ENCODE results near the gene PRAME. TPM values are rescaled to one million over a fixed set of nuclear protein-coding genes. Genes with fewer than 3 reads are reported as not detected.

Gene PRAME
- total and polyA plus RNA-seq, 9 donors, result 0.28 TPM; not detected in 8

DNA sequence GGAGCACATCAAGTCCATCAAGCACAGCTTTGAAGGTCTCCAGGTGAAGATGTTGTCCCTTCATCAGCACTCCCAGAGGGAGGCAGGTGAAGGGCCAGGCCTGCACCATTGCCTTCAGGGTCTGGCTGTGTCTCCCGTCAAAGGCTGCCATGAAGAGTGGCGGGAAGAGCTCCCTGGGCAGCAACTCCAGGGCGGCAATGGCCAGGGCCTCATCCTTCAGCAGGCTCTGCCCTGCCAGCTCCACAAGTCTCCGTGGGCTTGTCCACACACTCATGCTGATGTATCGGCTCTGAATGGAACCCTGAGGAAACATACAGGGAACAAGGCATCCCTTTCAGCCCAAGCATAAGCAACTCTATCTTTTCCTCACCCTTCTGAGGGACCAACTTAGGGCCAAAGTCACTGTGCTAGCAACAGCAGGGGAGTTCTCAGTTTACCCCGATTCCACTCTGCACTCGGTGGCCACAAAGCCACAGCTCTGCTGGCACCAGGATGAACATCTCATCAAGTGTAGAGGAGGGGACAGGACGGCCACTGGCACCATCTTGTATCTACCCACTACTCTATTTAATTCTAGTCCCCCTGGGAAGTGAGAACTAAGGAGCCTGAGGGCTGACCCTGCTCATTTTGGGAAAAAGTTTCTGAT is 8.2 kb downstream of the PRAME start:
- Histone ChIP-seq H3K4me1 (ENCODE audit: control insufficient read depth, insufficient read depth, low read length) (no peaks in the 10 kb centered on the region), H3K36me3 (ENCODE audit: control insufficient read depth, insufficient read depth, low read length) (no peaks in the 10 kb centered on the region), H3K27me3 (ENCODE audit: control insufficient read depth, insufficient read depth, low read length) (peaks cover 4% of the 10 kb centered on the region), H3K9me3 (replicated peaks; ENCODE audit: control insufficient read depth, low read depth, low read length) (no peaks in the 10 kb centered on the region), H3K4me3 (ENCODE audit: low read length) (no peak overlapping the region), H3K27ac (ENCODE audit: low read length) (no peak overlapping the region)
- DNase-seq, result no peak
- 90% methylated on average over 5 of the region's 8 CpGs for WGBS (ENCODE audit: insufficient coverage)

DNA sequence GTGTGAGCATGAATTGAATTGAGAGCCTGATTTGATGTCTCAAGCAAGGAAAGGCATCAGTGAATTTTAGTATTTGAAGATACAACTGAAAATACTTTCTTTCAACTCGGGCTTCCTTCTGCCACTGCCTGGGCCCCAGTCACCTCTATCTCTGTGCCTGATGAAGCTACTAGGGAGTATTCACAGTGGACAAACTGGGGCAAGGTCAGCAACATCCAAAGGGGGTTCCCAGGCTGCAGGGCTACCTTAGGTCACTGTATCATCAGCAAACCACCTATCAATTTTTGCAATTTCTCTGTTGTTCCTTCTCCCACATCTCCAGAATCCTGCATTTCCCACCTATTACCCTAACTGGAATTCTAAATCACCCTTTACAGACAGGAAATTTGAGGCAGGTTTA is 10.2 kb downstream of the PRAME start:
- WGBS (ENCODE audit: insufficient coverage), result 86% methylated on average over 1 of the region's 1 CpG
- Histone ChIP-seq H3K27ac (ENCODE audit: low read length) (no peak overlapping the region), H3K27me3 (ENCODE audit: control insufficient read depth, insufficient read depth, low read length) (peaks cover 4% of the 10 kb centered on the region), H3K4me3 (ENCODE audit: low read length) (no peak overlapping the region), H3K9me3 (replicated peaks; ENCODE audit: control insufficient read depth, low read depth, low read length) (no peaks in the 10 kb centered on the region), H3K4me1 (ENCODE audit: control insufficient read depth, insufficient read depth, low read length) (no peaks in the 10 kb centered on the region), H3K36me3 (ENCODE audit: control insufficient read depth, insufficient read depth, low read length) (no peaks in the 10 kb centered on the region)
- no peak for DNase-seq

DNA sequence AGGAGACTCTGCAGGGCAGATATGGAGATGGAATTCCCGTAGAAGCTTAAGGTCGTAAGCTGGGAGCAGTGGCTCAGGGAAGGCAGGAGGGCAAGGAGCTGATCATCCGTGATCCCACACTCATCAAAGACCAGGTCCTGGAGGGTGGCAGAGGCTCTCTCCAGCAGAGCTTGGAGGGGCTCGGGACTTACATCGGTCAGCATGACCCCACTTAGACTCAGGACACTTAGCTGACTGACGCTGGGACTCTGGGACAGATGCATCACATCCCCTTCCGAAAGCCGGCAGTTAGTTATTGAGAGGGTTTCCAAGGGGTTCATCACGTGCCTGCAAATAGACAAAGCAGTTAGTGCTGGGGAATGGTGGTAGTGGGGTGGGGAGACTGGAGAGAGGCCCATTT is 10.7 kb downstream of the PRAME start:
- Histone ChIP-seq H3K36me3 (ENCODE audit: control insufficient read depth, insufficient read depth, low read length) (no peaks in the 10 kb centered on the region), H3K9me3 (replicated peaks; ENCODE audit: control insufficient read depth, low read depth, low read length) (no peaks in the 10 kb centered on the region), H3K4me3 (ENCODE audit: low read length) (no peak overlapping the region), H3K27me3 (ENCODE audit: control insufficient read depth, insufficient read depth, low read length) (peaks cover 4% of the 10 kb centered on the region), H3K27ac (ENCODE audit: low read length) (no peak overlapping the region), H3K4me1 (ENCODE audit: control insufficient read depth, insufficient read depth, low read length) (no peaks in the 10 kb centered on the region)
- no peak for DNase-seq
- 68% methylated on average over 8 of the region's 9 CpGs for WGBS (ENCODE audit: insufficient coverage)

DNA sequence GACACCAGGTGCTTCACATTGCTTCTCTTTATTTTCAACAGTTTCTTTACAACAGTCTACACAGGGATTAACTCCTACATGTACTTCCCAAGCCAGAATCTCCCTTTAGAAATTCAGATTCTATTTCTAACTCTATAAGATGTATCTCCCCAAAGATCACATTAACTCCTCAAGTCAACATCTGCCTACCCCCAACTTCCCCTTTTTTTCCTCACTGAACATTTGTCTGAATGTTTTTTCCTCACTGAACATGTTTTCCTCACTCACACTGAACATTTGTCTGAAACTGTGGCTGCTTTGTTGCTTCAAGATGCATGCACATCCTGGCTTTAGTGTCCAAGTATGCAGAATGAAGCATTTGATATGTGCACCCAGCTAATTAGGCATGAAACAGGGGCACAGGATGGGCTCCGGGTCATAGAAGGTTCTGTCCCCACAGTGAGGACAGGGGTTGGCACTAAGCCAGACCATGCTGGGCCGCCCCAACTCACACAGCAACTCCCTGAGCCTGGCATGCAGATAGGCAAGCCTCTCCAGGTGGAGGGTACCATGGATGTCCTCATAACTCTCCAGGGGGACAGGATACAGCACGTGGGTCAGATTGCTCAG is 11.3 kb downstream of the PRAME start:
- Histone ChIP-seq H3K27me3 (ENCODE audit: control insufficient read depth, insufficient read depth, low read length) (peaks cover 4% of the 10 kb centered on the region), H3K9me3 (replicated peaks; ENCODE audit: control insufficient read depth, low read depth, low read length) (no peaks in the 10 kb centered on the region), H3K4me3 (ENCODE audit: low read length) (no peak overlapping the region), H3K4me1 (ENCODE audit: control insufficient read depth, insufficient read depth, low read length) (no peaks in the 10 kb centered on the region), H3K27ac (ENCODE audit: low read length) (no peak overlapping the region), H3K36me3 (ENCODE audit: control insufficient read depth, insufficient read depth, low read length) (no peaks in the 10 kb centered on the region)
- WGBS (ENCODE audit: insufficient coverage), result 52% methylated on average over 2 of the region's 3 CpGs
- DNase-seq, result no peak

DNA sequence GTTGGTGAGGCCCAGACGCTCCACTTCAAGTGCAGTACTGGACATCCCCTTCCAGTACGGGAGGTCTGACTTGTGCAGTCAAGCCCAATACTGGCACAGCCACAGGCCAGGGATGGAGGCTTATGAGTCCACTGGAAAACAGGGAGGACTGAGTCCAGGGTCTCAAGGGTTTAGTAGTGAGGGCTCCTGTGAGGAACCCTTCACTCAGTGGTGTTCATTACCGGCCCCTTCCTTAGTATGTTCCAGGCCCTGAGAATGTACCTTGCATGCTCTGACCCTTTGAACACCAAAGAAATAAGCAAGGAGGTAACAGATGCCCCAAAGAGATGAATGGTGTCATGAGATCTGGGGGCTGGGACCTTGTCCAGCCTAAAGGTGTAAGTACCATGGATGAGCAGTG is 11.8 kb downstream of the PRAME start:
- no peaks in the 10 kb centered on the region for H3K4me1 ChIP-seq (ENCODE audit: control insufficient read depth, insufficient read depth, low read length)
- H3K4me3 ChIP-seq (ENCODE audit: low read length), result no peak overlapping the region
- DNase-seq, result no peak
- 100% methylated on average over 2 of the region's 3 CpGs for WGBS (ENCODE audit: insufficient coverage)
- H3K27ac ChIP-seq (ENCODE audit: low read length), result no peak overlapping the region
- H3K36me3 ChIP-seq (ENCODE audit: control insufficient read depth, insufficient read depth, low read length), result no peaks in the 10 kb centered on the region
- H3K9me3 ChIP-seq (replicated peaks; ENCODE audit: control insufficient read depth, low read depth, low read length), result no peaks in the 10 kb centered on the region
- H3K27me3 ChIP-seq (ENCODE audit: control insufficient read depth, insufficient read depth, low read length), result peaks cover 4% of the 10 kb centered on the region

DNA sequence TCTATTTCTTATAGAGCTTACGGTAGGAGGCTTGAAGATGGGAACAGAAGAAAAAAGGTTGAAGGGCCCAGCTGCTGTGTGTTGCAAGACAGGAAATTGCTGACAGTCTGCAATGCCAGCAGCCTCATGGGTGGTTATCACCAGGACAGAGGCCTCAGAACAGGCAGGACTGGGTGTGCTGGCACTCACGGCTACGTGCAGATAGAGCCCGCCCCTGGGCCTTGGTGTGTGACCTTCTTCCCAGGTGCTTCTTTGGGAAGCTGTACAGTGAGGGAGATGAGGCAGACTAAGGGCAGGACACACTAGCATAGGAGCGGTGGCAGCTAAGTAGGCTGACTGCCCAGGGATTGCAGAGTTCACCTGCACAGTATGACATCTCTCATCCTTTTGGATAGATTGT is 12.6 kb downstream of the PRAME start:
- H3K4me3 ChIP-seq (ENCODE audit: low read length), result no peak overlapping the region
- H3K36me3 ChIP-seq (ENCODE audit: control insufficient read depth, insufficient read depth, low read length), result no peaks in the 10 kb centered on the region
- H3K27ac ChIP-seq (ENCODE audit: low read length), result no peak overlapping the region
- no peak for DNase-seq
- WGBS (ENCODE audit: insufficient coverage), result 37% methylated on average over 3 of the region's 5 CpGs
- no peaks in the 10 kb centered on the region for H3K4me1 ChIP-seq (ENCODE audit: control insufficient read depth, insufficient read depth, low read length)
- H3K9me3 ChIP-seq (replicated peaks; ENCODE audit: control insufficient read depth, low read depth, low read length), result no peaks in the 10 kb centered on the region
- peaks cover 4% of the 10 kb centered on the region for H3K27me3 ChIP-seq (ENCODE audit: control insufficient read depth, insufficient read depth, low read length)

DNA sequence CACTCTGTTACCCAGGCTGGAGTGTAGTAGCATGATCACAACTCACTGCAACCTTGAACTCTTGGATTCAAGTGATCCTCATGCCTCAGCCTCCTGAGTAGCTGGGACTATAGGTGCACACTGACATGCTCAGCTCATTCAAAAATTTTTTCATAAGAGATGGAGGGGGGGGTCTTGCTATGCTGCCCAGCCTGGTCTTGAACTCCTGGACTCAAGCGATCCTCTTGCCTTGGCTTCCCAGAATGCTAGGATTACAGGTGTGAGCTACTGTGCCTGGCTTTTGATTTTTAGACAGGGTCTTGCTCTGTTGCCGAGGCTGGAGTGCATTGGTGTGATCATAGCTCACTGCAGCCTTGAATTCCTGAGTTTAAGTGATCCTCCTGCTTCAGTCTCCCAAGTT is 14.0 kb downstream of the PRAME start:
- DNase-seq, result no peak

DNA sequence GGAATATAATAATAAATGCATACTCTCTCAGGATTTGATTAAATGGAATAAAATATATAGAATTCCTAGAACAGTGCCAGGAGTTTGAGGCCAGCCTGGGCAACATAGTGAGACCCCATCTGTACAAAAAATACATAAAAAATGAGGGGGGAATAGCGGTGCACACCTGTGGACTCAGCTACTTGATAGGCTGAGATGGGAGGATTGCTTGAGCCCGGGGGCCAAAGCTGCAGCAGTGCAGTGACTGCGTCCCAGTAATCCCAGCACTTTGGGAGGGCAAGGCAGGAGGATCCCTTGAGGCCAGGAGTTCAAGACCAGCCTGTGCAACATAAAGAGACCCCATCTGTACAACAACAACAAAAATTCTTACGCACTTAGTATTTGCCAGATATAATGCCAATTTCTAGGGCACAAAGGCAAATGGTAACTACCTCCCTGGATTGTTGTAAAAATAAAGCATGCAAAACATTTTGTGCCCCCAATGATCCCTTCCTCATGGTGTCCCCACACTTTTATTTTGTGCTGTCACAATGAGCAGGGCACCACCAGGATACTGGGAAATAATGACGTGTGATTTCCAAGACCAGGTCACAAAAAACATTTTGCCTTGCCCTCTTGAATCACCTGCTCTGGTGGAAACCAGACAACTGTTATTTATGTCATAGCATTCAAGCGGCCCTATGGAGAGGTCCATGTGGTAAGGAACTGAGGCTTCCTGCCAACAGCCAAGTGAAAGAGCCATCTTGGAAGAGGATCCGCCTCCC is 20.7 kb downstream of the PRAME start:
- H3K4me1 ChIP-seq (ENCODE audit: control insufficient read depth, insufficient read depth, low read length), result no peaks in the 10 kb centered on the region
- H3K27me3 ChIP-seq (ENCODE audit: control insufficient read depth, insufficient read depth, low read length), result no peaks in the 10 kb centered on the region
- H3K9me3 ChIP-seq (replicated peaks; ENCODE audit: control insufficient read depth, low read depth, low read length), result no peaks in the 10 kb centered on the region
- no peak overlapping the region for H3K4me3 ChIP-seq (ENCODE audit: low read length)
- DNase-seq, result no peak
- no peak overlapping the region for H3K27ac ChIP-seq (ENCODE audit: low read length)
- 64% methylated on average over 4 of the region's 7 CpGs for WGBS (ENCODE audit: insufficient coverage)
- H3K36me3 ChIP-seq (ENCODE audit: control insufficient read depth, insufficient read depth, low read length), result no peaks in the 10 kb centered on the region

More for the DNA sequence above, 14.0 kb downstream of the PRAME start:
- H3K9me3 ChIP-seq (replicated peaks; ENCODE audit: control insufficient read depth, low read depth, low read length), result no peaks in the 10 kb centered on the region
- no peak overlapping the region for H3K4me3 ChIP-seq (ENCODE audit: low read length)
- WGBS (ENCODE audit: insufficient coverage), result 94% methylated on average over 2 of the region's 2 CpGs
- no peaks in the 10 kb centered on the region for H3K36me3 ChIP-seq (ENCODE audit: control insufficient read depth, insufficient read depth, low read length)
- peaks cover 4% of the 10 kb centered on the region for H3K27me3 ChIP-seq (ENCODE audit: control insufficient read depth, insufficient read depth, low read length)
- no peaks in the 10 kb centered on the region for H3K4me1 ChIP-seq (ENCODE audit: control insufficient read depth, insufficient read depth, low read length)
- no peak overlapping the region for H3K27ac ChIP-seq (ENCODE audit: low read length)

DNA sequence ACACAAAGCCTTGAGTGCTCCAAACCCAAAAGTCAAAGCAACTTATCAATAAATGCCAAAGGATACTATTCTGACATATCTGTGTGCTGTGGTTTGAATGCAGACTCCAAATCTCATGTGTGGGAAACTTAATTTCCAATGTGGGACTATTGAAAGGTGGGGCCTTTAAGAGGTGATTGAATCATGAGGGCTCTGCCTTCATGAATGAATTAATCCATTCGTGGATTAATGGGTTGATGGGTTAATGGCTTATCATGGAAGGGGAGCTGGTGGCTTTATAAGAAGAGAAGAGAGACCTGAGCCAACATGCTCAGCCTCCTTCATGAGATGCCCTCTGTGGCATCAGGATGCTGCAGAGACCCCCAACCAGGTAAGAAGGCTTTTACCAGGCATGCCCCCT is 22.1 kb downstream of the PRAME start:
- Histone ChIP-seq H3K4me1 (ENCODE audit: control insufficient read depth, insufficient read depth, low read length) (no peaks in the 10 kb centered on the region), H3K27me3 (ENCODE audit: control insufficient read depth, insufficient read depth, low read length) (no peaks in the 10 kb centered on the region), H3K27ac (ENCODE audit: low read length) (no peak overlapping the region), H3K36me3 (ENCODE audit: control insufficient read depth, insufficient read depth, low read length) (no peaks in the 10 kb centered on the region), H3K4me3 (ENCODE audit: low read length) (no peak overlapping the region), H3K9me3 (replicated peaks; ENCODE audit: control insufficient read depth, low read depth, low read length) (no peaks in the 10 kb centered on the region)
- 67% methylated on average over 1 of the region's 1 CpG for WGBS (ENCODE audit: insufficient coverage)
- DNase-seq, result no peak

DNA sequence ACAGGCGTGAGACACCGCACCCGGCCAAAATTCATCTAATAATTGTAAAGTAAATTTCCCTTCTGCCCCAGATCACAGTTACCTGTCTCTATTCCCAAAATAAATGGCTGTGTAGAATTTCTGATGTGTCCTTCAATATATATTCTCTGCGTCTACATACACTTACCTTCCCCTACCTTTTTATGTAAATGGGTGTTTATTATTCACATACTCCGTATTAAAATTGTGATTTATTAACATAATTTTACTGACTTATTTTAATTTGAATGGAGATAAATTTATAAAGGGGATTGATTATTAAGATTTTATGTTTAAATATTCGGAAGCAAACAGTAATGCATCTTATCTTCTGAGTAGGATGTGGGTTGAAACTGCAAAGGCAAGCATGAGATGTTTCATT is 22.6 kb downstream of the PRAME start:
- Histone ChIP-seq H3K4me1 (ENCODE audit: control insufficient read depth, insufficient read depth, low read length) (no peaks in the 10 kb centered on the region), H3K9me3 (replicated peaks; ENCODE audit: control insufficient read depth, low read depth, low read length) (no peaks in the 10 kb centered on the region), H3K27me3 (ENCODE audit: control insufficient read depth, insufficient read depth, low read length) (no peaks in the 10 kb centered on the region), H3K36me3 (ENCODE audit: control insufficient read depth, insufficient read depth, low read length) (no peaks in the 10 kb centered on the region), H3K27ac (ENCODE audit: low read length) (no peak overlapping the region), H3K4me3 (ENCODE audit: low read length) (no peak overlapping the region)
- DNase-seq, result no peak
- WGBS (ENCODE audit: insufficient coverage), result no CpG with 5 or more reads among the region's 6 CpGs
